Activated T-helper 9 cell treated with anti-CD3 and anti-CD28 coated beads, Interleukin-2, amount 50 U/mL, for 16 hours (primary cell): Measurements from ENCODE around the gene TMEM106B.

Source experiments
- DNase-seq: peaks from one replicate; pipeline ENCODE4 v3.0.0-alpha.2; 2020; ENCODE audit warnings: low read depth

The TMEM106B gene

DNA sequence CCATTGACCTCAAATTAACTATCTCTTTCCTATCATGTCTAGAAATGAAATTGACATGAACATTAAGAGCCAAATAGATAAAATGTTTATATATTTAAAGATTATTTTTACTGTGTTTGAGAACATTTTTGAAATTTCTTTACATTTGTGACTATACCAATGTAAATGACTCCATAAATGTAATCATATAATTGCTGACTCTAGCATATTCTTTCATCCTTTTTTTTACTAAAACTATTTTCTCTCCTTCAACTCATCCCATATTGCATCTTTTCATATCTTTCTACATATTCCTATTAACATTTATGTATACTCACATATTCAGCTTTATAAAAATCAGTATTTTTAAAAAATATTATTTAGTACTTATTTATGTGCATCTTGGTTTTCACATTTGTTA lies 16.9 kb downstream of the TMEM106B start:
- DNase-seq: no peak

DNA sequence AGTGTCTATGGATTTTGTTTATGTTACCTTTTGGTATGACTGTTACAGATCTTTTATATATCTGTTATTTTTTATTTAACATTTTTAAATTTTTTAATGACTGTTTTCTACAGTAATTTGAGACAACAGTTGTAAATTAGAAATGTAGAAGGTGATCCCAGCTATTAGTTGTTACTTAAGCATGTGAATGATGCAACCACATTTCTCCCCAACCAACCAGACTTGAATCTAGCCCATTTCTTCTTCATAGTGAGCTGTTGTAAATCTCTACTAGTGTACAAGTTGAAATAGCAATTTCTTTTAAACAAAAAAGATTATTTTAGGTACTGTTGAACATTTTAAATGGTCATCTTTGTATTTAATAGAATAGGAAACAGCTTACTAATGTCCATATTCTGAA lies 18.0 kb downstream of the TMEM106B start:
- no peak for DNase-seq

DNA sequence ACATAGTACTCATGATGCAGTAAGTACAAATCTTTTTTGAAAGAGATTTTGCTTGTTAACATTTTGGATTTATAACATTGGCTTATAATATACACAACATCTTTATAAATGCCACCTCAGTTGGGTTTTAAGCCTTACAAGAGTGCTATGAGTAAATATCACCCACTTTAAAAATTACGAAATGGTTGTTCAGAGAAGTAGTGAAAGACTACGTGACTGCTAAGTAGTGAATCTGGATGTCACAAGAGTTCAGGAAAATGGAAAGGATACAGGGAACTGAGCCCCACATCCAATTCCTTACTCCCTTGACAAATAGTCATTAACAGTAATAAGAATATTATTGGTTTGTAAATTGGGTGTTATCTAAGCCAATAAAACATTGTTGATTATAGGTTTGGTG lies 20.0 kb downstream of the TMEM106B start:
- DNase-seq: no peak

DNA sequence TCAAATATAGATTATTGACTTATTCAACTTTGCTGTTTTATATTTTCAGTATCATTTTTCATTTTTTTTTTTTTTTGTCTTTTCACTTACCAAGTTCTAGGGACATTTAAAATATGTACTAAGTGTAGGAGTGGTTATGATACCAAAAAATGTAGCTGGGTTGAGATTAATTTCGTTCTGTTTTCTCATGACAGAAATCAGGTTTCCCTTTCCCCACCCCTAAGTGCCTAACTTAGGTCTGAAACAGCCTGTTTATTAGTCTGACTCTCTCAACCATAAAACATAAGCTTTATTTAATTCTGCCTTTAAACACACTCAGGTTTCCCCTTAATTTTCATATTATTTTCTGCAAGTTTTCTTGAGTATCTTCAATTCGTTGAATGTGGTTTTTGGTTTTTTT lies 22.1 kb downstream of the TMEM106B start:
- DNase-seq: no peak

DNA sequence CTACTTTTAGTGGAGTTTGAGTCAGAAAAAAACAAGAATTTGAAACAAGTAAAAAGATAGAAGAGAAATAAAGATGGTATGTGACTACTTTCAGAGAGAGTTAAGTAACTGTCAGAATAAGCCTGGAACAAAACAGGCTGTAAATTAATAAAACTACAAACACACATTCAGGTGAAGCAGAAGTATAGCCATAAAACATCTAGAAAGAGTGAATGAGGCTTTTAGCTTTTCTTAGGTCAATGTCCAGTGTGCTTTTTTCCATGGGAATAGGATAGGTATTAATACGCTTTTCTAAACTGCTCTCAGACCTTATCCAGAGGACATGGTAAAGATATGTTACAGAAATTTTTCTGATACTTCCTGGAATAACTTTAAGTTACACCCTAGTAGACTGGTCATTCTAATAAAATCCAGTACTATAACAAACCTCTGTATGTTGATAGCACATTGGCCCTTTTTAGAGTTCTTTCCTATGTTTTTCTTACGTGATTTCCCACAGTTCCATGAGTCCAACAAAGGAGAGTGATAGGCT lies 23.3 kb downstream of the TMEM106B start:
- DNase-seq: no peak

DNA sequence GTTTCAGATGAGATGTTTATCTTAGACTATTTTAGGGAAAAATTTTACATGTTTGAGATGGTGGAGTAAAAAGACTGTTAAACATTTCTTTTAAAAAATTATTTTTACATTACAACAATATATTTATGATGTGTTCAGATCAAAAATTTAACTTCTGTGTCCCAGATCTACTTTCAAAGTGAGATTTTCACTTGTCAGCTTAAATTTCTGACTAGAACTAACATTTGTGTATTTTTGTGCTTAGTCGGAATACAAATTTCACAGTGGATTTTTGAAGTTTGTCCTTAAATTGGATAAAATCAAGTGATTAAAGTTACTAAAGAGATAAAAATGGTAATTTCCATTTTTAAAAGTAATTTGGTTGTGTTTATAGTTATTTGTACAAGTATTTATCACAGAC lies 24.9 kb downstream of the TMEM106B start:
- DNase-seq: no peak

DNA sequence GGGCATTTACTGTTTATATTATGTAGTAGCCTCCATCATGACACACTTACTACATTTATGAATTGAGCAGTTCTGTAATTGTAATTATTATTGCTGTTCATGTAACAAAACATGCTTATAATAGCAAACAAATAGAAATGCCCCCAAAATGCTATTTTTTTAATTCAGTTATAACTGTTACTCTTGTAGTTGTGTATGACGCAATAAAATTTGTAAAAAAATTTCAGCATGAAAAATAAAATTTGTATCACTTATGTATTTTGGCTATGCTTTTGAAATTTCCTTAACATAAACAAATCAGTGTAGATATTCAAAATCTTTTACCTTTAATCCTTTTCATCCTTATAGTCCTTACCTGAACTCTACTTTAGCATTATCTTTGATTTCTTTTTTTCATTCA lies 25.9 kb downstream of the TMEM106B start:
- DNase-seq: no peak

DNA sequence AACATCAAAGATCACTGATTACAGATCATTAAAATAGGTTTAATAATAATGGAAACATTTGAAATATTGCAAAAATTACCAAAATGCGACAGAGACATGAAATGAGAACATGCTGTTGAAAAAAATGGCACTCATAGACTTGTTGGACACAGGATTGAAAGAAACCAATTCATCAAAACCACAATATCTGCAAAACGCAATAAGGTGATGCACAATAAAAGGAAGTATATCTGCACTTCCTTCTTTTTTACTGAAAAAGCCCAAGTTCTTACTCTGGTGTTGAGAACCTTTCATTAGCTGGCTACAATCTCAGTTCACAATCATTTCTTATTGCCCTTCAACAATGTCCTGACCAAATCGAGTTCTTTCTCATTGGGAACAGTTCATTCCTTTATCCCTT lies 28.7 kb downstream of the TMEM106B start:
- no peak for DNase-seq

DNA sequence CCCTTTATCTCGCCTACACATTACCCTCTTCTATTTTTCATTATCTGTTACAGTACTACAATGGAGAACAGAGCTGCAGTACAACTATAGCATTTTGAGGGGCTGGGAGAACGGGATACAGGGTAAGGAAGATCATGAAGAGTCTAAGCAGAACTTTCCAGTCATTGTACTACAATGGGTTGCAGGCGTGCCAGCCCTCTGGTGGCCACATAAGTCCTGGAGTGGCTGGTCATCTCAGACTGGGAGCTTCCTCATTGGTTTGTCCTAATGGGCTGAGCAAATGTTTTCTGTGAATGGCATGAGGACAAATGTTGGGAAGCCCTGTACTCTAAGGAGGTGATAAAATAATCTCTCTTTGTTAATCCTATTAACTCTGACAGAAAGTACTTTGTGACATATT lies 33.0 kb downstream of the TMEM106B start:
- no peak for DNase-seq

DNA sequence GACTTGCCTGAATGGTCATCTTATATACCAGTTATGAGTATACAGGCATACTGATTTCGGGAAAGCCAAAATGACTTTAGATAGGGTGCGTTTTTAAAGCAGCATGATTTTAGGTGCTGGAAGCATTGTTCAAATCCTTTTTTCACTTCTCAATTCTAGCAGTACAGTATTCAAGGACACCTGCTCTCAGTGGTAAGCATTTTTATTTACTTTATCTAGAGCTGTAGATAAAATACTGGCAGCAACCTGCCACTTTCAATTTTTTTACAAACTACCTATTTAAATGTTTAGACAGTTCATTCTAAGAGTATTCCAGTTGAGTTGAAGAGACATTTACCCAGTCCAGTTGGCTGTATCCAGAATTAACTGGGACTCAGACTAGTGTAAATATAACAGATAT lies 33.6 kb downstream of the TMEM106B start:
- no peak for DNase-seq

DNA sequence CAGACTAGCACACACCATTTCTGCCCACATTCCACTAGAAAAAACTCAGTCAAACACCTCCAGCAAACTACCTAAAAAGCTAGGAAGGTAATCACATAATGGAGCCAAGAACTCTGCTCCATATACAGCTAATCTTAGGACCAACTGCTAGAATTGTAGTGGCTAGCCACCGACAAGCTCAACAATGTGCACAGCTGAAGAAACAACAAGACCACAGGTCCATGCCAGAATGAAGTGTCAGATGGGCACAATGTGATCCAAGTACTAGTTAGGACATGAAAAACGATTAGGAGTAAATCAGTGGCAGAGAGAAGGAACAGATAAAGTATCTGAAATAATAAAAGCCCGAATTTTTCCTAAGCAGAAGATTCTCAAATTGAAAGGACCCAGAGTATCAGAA lies 38.6 kb downstream of the TMEM106B start:
- no peak for DNase-seq

DNA sequence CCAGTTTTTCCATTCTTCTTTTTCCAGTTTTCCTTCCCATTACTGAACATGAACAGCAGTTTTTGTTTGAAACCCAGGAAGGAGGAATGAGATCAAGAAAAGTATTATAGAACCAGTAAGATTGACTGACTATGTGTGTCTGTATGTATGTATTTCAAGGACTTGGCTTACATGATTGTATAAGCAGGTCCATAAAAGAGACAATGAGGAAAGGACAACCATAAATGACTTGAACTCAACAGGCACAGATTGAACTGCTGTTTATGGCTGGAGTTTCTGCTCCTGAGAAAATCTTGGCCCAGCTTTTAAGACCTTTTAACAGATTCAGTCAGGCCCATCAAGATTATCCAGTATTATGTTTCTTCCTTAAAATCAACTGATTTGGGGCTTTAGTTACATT lies 39.1 kb downstream of the TMEM106B start:
- no peak for DNase-seq

DNA sequence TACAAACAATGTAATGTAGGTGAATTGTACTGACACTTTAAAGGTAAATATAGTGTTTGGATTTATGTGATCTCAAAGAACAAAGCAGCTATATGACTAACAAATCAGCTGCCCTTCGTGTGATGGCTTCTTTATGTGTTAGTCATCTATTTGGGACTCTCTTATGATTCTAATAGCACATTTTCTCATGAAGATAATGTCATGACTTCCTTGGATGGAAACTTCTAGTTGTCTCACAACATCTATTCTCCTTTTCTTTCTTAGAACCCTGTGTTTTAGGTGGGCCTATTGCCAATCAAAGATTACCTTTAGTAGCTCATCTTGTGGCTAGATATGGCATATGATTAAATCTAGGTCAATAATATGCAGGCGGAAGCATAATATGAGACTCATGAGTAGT lies 45.0 kb downstream of the TMEM106B start:
- no peak for DNase-seq

DNA sequence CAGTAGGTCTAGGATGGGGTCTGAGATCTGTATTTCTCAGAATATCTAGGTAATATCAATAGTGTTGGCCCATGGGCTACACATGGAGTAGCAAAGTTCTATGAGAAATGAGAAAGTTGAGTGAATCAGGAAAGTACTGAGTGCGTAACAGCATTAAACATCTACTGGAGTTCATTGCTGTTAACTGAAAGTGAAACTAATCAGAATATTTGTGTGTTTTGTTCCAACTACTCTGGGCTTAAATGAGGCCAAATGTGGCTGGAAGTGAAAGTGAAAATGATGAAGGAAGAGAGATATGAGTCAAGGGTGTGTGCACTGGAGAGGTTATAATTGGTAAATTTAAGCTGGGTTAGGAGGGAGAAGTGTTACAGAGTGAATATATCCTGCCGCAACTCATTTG lies 46.5 kb downstream of the TMEM106B start:
- no peak for DNase-seq

DNA sequence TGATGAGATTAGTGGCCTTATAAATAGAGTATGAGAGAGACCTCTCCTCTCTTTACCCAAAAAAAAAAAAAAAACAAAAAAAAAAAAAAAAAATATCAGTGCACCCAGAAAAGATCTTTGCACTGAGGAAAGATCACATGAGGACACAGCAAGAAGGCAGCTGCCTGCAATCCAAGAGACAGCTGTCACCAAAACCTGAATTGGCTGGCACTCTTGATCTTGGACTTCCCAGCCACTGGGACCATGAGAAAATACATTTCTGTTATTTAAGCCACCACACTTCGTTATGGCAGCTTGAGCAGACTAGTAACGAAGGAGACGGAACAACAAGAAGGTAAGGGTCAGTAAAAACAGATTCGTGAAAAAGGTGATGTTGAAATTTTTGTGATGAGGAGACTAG lies 47.0 kb downstream of the TMEM106B start:
- DNase-seq: no peak

DNA sequence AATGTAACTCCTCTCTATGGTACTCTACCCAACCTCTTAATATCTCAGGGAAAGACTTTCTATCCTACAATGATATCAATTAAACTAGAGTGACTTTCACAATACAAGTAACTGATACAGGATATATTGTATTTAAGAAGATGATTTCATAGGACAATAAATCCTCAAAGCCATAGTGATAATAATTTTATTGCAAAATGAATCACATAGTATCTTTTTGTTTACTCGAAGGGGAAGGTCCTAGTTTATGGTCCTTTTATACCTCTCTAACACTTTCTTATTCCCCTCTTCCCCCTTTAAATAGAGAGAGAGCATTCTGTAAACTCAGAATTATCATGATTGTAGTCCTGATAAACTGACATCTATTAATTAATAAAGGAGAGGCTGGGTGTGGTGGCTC lies 56.4 kb downstream of the TMEM106B start:
- no peak for DNase-seq

DNA sequence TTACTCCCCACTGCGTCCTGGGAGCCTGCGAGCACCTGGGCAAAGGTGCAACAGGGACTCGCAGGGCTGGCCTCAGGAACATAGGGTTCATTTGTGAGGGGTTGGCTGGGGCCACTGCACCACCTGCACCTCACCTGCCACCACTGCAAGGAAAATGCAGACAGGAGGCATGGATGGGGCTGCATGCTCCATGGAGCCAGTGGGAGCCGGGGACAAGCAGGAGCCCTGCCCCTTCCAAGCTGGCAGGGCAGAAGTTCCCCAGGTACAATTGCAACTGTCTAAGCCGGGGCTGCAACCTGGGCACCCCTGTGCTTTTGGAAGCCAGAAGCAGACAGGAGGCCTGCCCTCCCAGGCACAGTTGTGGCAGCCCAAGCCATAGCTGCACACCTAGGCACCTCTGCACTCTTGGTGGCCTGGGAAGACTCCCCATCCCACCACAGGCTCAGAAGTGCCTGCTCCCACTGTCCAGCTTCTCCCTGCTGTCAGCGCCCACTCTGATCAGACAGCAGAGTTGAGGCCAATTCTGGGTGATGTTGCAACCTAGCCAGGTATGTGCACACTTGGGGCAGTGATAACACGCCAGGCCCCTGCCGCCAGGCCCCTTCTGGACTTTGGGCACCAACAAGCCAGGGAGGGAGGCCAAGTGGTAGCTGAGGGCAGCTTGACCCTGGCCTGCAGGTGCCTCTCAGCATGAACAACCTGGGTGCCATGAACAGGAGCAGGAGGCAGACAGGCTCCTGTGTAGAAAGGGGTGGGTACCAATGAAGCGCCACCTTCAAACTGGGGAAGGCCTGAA lies 58.2 kb downstream of the TMEM106B start:
- no peak for DNase-seq

DNA sequence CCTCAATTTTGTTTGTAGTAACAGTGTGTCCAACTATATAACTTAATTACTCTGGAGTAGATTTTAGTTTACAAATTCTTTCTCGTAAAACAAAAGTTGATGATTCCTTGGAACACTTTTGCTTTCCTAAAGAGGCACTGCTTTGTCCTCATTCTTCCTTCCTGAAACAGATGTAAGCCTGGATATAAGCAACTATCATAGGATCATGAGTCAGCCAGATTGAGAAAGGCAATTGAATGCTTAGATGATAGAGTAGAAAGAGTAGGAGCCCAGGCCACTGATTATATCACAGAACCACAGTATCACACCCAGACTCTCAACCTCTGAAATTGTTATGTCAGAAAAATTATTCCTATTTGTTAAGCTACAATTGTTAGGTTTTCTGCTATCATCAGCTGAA lies 69.9 kb downstream of the TMEM106B start:
- DNase-seq: no peak

DNA sequence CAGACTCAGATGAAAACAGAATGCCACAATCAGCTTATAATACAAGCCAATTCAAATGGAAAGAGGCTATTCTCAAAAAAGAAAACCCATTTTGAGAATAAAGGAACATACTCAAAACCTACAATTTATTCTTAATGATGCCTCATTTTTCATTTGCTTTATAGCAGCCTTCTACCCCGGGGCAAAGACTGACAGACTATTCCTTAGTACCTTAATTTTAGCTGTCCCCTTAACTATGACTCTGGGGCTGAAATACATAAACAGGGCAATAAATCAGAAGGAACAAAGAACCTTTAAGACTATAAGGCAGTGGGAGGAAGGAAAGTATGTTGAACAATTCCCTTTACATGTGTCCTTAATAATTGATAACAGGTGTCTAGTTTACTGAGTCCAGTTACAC lies 76.8 kb downstream of the TMEM106B start:
- DNase-seq: no peak

DNA sequence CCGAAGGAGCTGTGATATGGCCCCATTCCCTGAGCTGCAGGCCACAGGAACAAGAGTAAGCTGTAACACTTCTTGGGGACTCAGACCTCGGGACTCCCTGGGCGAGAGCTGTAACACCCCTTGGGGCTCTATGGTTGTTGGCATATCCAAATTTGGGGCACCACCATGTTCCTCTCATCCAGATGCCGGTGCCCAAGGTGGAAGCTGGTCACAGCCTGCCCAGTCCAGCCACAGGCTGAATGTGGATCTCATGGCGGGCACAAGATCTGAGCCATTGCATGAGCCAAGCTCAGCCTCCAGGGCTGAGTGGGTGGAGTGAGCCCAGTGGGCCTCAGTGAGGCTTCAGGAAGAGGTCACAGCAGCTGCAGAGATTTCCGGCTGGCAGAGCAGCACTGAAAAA lies 78.9 kb downstream of the TMEM106B start:
- DNase-seq: no peak

DNA sequence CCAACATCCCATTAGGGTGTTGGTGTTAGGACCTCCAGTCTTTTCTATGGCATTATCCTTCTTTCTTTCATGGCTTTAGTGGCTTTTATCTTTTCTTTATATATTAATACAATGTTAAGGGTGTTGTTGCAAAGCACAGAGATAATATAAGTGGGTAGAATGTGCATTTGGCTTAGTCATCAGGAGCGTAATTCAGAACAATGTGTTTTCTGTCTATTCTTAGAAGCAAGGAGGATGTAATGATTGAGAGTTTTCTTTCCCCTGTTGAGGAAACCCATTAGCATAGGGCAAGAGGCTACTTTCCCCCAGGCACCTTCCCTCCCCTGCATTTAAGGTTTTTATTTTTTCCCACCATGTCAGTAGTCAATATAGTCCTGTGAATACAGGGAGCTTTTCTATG lies 79.7 kb downstream of the TMEM106B start:
- no peak for DNase-seq

DNA sequence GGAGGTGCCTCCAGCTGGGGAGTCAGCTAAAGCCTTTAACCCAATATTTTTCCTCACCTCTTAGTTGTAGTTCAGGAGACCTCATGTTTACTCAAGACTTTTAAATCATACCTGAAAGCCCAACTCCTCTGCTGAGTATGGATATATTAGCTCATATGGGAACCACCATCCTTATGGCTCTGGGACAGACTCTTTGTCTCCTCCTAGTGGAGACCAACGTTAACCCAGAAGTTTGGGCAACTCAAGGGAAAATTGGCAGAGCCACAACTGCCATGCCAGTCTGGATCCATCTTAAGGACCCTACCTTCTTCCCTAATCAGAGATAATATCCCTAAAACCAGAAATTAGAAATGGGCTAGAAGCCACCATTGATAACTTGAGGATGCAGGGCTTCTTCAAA lies 80.8 kb downstream of the TMEM106B start:
- DNase-seq: no peak
